ENCODE data around the gene POLR3K. TPM values are rescaled to one million over a fixed set of nuclear protein-coding genes. Genes with fewer than 3 reads are reported as not detected.

The POLR3K gene
- total RNA-seq, 1 donor: 2.0 TPM

GRCh38 chr16:72561-73548, 19.4 kb upstream of the POLR3K start, which contains the start of gene RHBDF1:
Gene RHBDF1, minus strand, starts transcription at chr16:72631. Its CDS starts 7,616 bp downstream, at chr16:65015.
- Histone ChIP-seq H3K4me1 (ENCODE audit: insufficient read depth, low read length) (peaks cover 23% of the 10 kb centered on the region), H3K9me3 (ENCODE audit: low read depth, low read length) (no peaks in the 10 kb centered on the region), H3K27me3 (ENCODE audit: insufficient read depth, low read length) (peaks cover 31% of the 10 kb centered on the region), H3K4me3 (ENCODE audit: low read length) (no peak within 1 kb of the TSS)

DNA sequence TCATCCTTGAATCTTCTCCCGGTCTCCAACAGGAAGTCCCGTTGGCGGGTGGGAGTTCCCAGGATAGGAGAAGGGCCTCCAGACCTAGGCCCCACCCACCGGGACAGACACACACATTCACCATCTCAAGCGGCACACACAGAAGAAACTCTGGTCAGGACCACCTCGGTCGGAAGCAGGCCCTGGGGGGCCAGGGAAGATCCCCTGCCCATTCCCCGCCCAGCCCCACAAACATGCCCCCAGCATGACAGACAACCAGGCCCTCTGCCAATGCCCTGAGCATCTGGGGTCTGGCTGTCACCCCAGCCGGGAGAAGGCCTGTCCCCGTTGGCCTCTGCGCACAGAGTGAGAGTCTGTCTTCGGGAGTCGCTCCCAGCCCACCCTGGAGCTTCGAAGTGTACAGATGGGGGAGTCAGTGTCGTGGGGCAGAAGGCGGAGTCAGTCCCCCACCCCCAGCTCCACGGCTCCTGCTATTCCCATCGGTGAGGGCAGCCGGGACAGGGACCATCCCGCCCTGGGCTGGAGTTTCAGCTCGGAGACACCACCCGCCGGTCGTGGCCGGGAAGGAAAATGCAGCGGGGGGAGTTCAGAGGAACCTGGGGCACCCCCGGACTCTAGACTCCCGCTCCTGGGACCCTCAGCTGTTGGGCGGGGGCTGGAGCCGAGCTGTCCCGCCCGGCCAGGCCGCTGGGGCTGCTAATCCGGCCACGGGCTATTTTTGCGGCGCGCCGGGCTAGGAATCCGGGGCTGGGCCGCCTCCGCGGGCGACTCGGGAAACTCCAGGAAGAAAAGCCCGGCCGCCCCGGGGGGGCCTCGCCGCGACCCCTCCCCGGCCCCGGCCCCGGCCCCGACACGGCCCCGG, 18.4 kb upstream of the POLR3K start:
- Histone ChIP-seq H3K4me3 (ENCODE audit: low read length) (no peak overlapping the region), H3K4me1 (ENCODE audit: insufficient read depth, low read length) (peaks cover 15% of the 10 kb centered on the region), H3K9me3 (ENCODE audit: low read depth, low read length) (no peaks in the 10 kb centered on the region), H3K27me3 (ENCODE audit: insufficient read depth, low read length) (peaks cover 31% of the 10 kb centered on the region)

- Histone ChIP-seq H3K4me3 (ENCODE audit: low read length) (no peak overlapping the region), H3K9me3 (ENCODE audit: low read depth, low read length) (no peaks in the 10 kb centered on the region), H3K4me1 (ENCODE audit: insufficient read depth, low read length) (peaks cover 9% of the 10 kb centered on the region), H3K27me3 (ENCODE audit: insufficient read depth, low read length) (peaks cover 31% of the 10 kb centered on the region)
Measured at GRCh38 chr16:71210-71539, 17.8 kb upstream of the POLR3K start.

- Histone ChIP-seq H3K9me3 (ENCODE audit: low read depth, low read length) (no peaks in the 10 kb centered on the region), H3K4me1 (ENCODE audit: insufficient read depth, low read length) (peaks cover 4% of the 10 kb centered on the region), H3K4me3 (ENCODE audit: low read length) (no peak overlapping the region), H3K27me3 (ENCODE audit: insufficient read depth, low read length) (peaks cover 30% of the 10 kb centered on the region)
Measured at GRCh38 chr16:69181-69580, 15.8 kb upstream of the POLR3K start.

- Histone ChIP-seq H3K9me3 (ENCODE audit: low read depth, low read length) (no peaks in the 10 kb centered on the region), H3K27me3 (ENCODE audit: insufficient read depth, low read length) (peaks cover 21% of the 10 kb centered on the region), H3K4me3 (ENCODE audit: low read length) (no peak overlapping the region), H3K4me1 (ENCODE audit: insufficient read depth, low read length) (peaks cover 4% of the 10 kb centered on the region)
Measured at GRCh38 chr16:67884-68789, 14.7 kb upstream of the POLR3K start.

DNA sequence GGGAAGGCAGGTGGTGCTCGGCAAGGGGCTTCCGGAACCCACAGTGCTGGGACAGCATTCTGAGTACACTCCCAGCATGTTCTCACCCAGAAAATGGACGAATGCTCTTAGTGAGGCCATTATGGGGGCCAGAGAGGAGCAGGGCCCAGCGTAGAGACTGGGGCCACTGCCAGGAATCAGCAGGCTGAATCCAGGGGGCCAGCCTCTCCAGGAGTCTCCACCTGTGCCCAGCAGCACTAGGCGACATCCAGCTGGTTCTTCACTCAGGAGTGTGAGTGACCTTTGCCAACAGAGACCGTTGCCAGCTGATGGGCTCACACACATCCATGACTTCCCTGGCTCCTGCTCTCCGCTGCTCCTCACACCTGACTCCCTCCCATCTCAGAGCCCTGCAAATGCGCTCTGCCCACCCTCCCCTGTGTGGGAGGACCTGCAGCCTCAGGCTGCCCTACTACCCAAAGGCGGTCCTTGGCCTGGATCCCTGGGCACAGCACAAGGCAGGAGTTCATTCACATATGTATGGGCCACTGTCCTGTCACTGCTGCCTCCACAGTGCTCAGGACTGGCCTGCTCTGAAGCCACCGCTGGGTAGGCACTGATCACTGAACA, 13.9 kb upstream of the POLR3K start:
- Histone ChIP-seq H3K4me1 (ENCODE audit: insufficient read depth, low read length) (no peaks in the 10 kb centered on the region), H3K27me3 (ENCODE audit: insufficient read depth, low read length) (peaks cover 15% of the 10 kb centered on the region)

GRCh38 chr16:66309-67182, 13.1 kb upstream of the POLR3K start:
- H3K4me3 ChIP-seq (ENCODE audit: low read length): no peak overlapping the region
- peaks cover 11% of the 10 kb centered on the region for H3K27me3 ChIP-seq (ENCODE audit: insufficient read depth, low read length)
- no peaks in the 10 kb centered on the region for H3K4me1 ChIP-seq (ENCODE audit: insufficient read depth, low read length)
- no peaks in the 10 kb centered on the region for H3K9me3 ChIP-seq (ENCODE audit: low read depth, low read length)

More for the DNA sequence above, 13.9 kb upstream of the POLR3K start:
- Histone ChIP-seq H3K4me3 (ENCODE audit: low read length) (no peak overlapping the region), H3K9me3 (ENCODE audit: low read depth, low read length) (no peaks in the 10 kb centered on the region)

GRCh38 chr16:65745-66144, 12.3 kb upstream of the POLR3K start:
- Histone ChIP-seq H3K4me3 (ENCODE audit: low read length) (no peak overlapping the region), H3K9me3 (ENCODE audit: low read depth, low read length) (no peaks in the 10 kb centered on the region), H3K27me3 (ENCODE audit: insufficient read depth, low read length) (peaks cover 6% of the 10 kb centered on the region), H3K4me1 (ENCODE audit: insufficient read depth, low read length) (no peaks in the 10 kb centered on the region)

DNA sequence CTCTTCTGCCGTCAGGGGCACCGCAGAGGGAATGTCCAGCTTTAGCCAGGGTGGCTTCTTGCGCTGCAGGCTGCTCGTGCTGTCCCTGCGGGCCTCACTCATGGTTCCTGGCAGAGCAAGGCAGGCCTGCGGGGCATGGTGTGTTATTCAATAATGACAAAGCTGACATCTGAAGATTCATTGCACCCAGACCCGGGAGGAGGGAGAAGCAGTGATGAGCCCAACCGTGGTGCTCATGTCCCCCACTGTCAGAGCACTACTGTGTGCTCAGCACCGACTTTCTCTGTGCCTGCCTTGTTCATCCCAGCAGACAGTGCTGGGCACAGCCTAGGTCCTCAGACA, 11.5 kb upstream of the POLR3K start:
- no peaks in the 10 kb centered on the region for H3K9me3 ChIP-seq (ENCODE audit: low read depth, low read length)
- no peaks in the 10 kb centered on the region for H3K27me3 ChIP-seq (ENCODE audit: insufficient read depth, low read length)
- H3K4me1 ChIP-seq (ENCODE audit: insufficient read depth, low read length): no peaks in the 10 kb centered on the region
- H3K4me3 ChIP-seq (ENCODE audit: low read length): no peak overlapping the region

- Histone ChIP-seq H3K4me1 (ENCODE audit: insufficient read depth, low read length) (no peaks in the 10 kb centered on the region), H3K9me3 (ENCODE audit: low read depth, low read length) (no peaks in the 10 kb centered on the region), H3K27me3 (ENCODE audit: insufficient read depth, low read length) (no peaks in the 10 kb centered on the region), H3K4me3 (ENCODE audit: low read length) (no peak overlapping the region)
Measured at GRCh38 chr16:63998-64913, 10.8 kb upstream of the POLR3K start.

DNA sequence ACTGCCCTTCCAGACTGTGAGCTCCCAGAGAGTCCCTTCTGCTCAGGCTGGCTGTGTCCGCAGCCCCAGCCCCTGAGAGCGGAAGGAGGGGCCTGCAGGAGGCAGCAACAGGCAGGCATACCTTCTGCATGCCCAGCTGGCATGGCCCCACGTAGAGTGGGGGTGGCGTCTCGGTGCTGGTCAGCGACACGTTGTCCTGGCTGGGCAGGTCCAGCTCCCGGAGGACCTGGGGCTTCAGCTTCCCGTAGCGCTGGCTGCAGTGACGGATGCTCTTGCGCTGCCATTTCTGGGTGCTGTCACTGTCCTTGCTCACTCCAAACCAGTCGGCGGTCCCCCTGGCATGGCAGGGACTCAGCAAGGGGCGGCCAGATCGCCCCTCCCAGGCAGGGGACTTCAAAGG, 10.1 kb upstream of the POLR3K start:
- Histone ChIP-seq H3K4me3 (ENCODE audit: low read length) (no peak overlapping the region), H3K4me1 (ENCODE audit: insufficient read depth, low read length) (no peaks in the 10 kb centered on the region), H3K9me3 (ENCODE audit: low read depth, low read length) (no peaks in the 10 kb centered on the region), H3K27me3 (ENCODE audit: insufficient read depth, low read length) (no peaks in the 10 kb centered on the region)

DNA sequence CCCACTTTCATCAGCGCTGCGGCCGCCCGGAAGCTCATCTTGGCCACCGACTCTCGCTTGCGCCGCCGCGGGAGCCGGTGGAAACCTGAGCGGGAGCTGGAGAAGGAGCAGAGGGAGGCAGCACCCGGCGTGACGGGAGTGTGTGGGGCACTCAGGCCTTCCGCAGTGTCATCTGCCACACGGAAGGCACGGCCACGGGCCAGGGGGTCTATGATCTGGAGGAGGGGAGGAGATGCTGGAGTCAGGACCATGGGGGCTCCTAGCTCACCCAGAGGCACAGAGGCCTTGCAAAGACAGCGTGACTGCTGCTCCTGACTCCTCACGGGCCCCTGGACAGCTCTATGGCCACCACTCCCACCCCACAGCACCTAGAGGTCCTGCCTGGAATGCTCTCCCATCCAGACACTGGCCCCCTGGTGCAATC, 9.6 kb upstream of the POLR3K start:
- Histone ChIP-seq H3K9me3 (ENCODE audit: low read depth, low read length) (no peaks in the 10 kb centered on the region), H3K4me1 (ENCODE audit: insufficient read depth, low read length) (no peaks in the 10 kb centered on the region), H3K4me3 (ENCODE audit: low read length) (no peak overlapping the region), H3K27me3 (ENCODE audit: insufficient read depth, low read length) (no peaks in the 10 kb centered on the region)
